NB4 (cell line): ENCODE data around the gene SMO.

ENCODE experiments used
- MYC ChIP-seq: IDR thresholded peaks from 2 replicates; pipeline ENCODE4 v1.6.1; 2011; ENCODE audit warnings: low read depth, low read length
- POLR2A ChIP-seq: IDR thresholded peaks from 2 replicates; pipeline ENCODE4 v1.6.1; 2011; ENCODE audit warnings: mild to moderate bottlenecking; ENCODE audit not compliant: insufficient read length; ENCODE audit errors: extremely low read depth
- TF ChIP-seq, protein P1 (sequence below): IDR thresholded peaks from one replicate; pipeline ENCODE4 v1.5.1; 2012; ENCODE audit warnings: low read depth, low read length

GRCh38 chr7:129191272-129191671 is 2.8 kb downstream of the SMO start:
- TF ChIP-seq, protein P1, sequence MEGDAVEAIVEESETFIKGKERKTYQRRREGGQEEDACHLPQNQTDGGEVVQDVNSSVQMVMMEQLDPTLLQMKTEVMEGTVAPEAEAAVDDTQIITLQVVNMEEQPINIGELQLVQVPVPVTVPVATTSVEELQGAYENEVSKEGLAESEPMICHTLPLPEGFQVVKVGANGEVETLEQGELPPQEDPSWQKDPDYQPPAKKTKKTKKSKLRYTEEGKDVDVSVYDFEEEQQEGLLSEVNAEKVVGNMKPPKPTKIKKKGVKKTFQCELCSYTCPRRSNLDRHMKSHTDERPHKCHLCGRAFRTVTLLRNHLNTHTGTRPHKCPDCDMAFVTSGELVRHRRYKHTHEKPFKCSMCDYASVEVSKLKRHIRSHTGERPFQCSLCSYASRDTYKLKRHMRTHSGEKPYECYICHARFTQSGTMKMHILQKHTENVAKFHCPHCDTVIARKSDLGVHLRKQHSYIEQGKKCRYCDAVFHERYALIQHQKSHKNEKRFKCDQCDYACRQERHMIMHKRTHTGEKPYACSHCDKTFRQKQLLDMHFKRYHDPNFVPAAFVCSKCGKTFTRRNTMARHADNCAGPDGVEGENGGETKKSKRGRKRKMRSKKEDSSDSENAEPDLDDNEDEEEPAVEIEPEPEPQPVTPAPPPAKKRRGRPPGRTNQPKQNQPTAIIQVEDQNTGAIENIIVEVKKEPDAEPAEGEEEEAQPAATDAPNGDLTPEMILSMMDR, result no peak
- TF ChIP-seq MYC (no peak), POLR2A (no peak)
